Measurements from ENCODE around the gene ABCA12. TPM values are rescaled to one million over a fixed set of nuclear protein-coding genes. Genes with fewer than 3 reads are reported as not detected.
"Not testable (repeated sequence)": the region's sequence is repeated elsewhere in the genome, so short reads cannot be mapped to it uniquely, and the experiment has no call there.

The ABCA12 gene, protein sequence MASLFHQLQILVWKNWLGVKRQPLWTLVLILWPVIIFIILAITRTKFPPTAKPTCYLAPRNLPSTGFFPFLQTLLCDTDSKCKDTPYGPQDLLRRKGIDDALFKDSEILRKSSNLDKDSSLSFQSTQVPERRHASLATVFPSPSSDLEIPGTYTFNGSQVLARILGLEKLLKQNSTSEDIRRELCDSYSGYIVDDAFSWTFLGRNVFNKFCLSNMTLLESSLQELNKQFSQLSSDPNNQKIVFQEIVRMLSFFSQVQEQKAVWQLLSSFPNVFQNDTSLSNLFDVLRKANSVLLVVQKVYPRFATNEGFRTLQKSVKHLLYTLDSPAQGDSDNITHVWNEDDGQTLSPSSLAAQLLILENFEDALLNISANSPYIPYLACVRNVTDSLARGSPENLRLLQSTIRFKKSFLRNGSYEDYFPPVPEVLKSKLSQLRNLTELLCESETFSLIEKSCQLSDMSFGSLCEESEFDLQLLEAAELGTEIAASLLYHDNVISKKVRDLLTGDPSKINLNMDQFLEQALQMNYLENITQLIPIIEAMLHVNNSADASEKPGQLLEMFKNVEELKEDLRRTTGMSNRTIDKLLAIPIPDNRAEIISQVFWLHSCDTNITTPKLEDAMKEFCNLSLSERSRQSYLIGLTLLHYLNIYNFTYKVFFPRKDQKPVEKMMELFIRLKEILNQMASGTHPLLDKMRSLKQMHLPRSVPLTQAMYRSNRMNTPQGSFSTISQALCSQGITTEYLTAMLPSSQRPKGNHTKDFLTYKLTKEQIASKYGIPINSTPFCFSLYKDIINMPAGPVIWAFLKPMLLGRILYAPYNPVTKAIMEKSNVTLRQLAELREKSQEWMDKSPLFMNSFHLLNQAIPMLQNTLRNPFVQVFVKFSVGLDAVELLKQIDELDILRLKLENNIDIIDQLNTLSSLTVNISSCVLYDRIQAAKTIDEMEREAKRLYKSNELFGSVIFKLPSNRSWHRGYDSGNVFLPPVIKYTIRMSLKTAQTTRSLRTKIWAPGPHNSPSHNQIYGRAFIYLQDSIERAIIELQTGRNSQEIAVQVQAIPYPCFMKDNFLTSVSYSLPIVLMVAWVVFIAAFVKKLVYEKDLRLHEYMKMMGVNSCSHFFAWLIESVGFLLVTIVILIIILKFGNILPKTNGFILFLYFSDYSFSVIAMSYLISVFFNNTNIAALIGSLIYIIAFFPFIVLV (N-terminal part only)
- total RNA-seq = not detected

DNA sequence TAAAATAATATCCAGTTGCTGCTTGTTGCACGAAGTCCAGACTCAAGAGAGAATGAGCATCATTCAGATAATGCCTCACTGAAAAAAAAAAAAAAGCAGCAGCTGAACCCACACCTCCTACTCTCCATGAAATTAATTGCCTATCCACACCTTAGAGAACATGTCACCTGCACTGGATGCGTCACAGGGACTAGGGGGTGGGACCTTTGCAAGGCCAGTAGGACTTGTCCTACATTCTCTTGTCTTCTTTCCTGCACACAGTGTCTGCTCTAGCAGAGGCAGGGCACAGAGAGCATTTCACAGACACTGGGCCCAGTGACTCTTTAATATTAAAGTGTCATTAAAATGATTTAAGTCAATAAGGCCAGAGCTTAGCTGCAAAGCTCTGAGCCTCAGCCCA is at the start of gene ABCA12:
ABCA12 (minus strand) TSS at position 148 of the 400 bp plus-strand sequence. CDS start 418 bp downstream, outside the sequence.
- intact Hi-C loops (cut with micrococcal nuclease) = no loop called here
- no peaks in the 10 kb centered on the region for H3K9me3 Mint-ChIP-seq
- peaks cover 14% of the 10 kb centered on the region for H3K27me3 Mint-ChIP-seq (ENCODE audit: low read depth)
- H3K36me3 Mint-ChIP-seq (ENCODE audit: low read depth) = no peaks in the 10 kb centered on the region
- no peak within 1 kb of the TSS for H3K4me3 Mint-ChIP-seq
- DNase-seq = no peak
- no peak within 1 kb of the TSS for H3K27ac Mint-ChIP-seq
- CTCF ChIA-PET = no interaction called here
- H3K4me1 Mint-ChIP-seq (ENCODE audit: low read depth) = no peaks in the 10 kb centered on the region

DNA sequence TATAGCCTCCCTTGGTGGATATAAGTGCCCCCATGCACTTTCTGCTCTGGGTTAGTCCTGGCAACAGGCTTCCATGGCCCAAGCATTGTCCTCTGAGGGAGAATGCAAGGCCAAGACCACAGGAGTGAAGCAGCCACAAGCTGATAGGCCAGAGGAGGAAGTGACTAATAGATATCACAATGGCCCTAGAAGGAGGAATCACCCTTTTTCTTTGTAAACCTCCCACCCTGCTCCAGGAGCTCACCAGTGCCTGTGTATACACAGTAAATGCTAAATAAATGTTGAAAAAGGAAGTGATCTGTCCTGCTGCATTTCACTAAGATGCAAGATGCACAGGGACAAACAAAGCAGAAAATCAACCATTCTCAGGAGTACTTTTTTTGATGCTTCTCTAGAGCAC is 49.7 kb upstream of the ABCA12 start:
- CTCF ChIA-PET = no interaction called here
- Mint-ChIP-seq H3K4me1 (ENCODE audit: low read depth) (no peaks in the 10 kb centered on the region), H3K9me3 (no peaks in the 10 kb centered on the region), H3K4me3 (no peak overlapping the region), H3K36me3 (ENCODE audit: low read depth) (no peaks in the 10 kb centered on the region), H3K27ac (no peak overlapping the region), H3K27me3 (ENCODE audit: low read depth) (peaks cover 13% of the 10 kb centered on the region)
- no peak for DNase-seq
- intact Hi-C loops (cut with micrococcal nuclease) = no loop called here

DNA sequence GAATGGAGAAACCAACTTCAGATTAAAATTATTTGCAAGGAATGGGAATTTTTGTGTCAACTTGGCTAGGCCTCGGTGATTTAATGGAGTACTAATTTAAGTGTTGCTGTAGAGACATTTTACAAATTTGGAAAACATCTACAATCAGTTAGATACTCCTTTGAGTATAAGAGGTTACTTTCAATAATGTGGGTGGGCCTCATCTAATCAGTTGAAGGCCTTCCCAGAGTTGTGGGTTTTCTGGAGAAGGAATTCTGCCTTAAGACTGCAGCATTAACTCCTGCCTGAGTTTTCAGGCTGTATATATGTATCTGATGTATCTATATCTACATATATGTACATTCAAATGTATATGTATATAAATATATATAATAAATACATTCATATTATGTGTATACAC is 47.6 kb upstream of the ABCA12 start:
- H3K27me3 Mint-ChIP-seq (ENCODE audit: low read depth) = peaks cover 8% of the 10 kb centered on the region

DNA sequence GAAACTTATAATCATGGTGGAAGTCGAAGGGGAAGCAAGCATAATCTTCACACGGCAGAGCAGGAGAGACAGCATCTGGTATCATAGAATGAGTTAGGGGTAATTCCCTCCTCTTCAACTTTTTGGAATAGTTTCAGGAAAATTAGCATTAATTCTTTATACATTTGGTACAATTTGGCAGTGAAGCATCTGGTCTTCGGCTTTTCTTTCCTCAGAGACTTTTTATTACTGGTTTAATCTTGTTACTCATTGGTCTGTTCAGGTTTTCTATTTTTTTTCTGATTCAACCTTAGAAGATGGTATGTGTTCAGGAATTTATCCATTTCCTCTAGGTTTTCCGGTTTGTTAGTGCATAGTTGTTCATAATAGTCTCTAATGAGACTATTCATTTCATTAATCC is 39.7 kb upstream of the ABCA12 start:
- intact Hi-C loops (cut with micrococcal nuclease) = no loop called here
- no peak for DNase-seq
- Mint-ChIP-seq H3K36me3 (ENCODE audit: low read depth) (peaks cover 3% of the 10 kb centered on the region), H3K4me3 (no peak overlapping the region), H3K4me1 (ENCODE audit: low read depth) (no peaks in the 10 kb centered on the region), H3K9me3 (peaks cover 1% of the 10 kb centered on the region), H3K27ac (no peak overlapping the region), H3K27me3 (ENCODE audit: low read depth) (peaks cover 2% of the 10 kb centered on the region)
- CTCF ChIA-PET = no interaction called here

More for the DNA sequence above, 47.6 kb upstream of the ABCA12 start:
- no peak overlapping the region for H3K4me3 Mint-ChIP-seq
- no peaks in the 10 kb centered on the region for H3K9me3 Mint-ChIP-seq
- CTCF ChIA-PET = no interaction called here
- intact Hi-C loops (cut with micrococcal nuclease) = no loop called here
- H3K4me1 Mint-ChIP-seq (ENCODE audit: low read depth) = no peaks in the 10 kb centered on the region
- no peak overlapping the region for H3K27ac Mint-ChIP-seq
- no peak for DNase-seq
- H3K36me3 Mint-ChIP-seq (ENCODE audit: low read depth) = peaks cover 3% of the 10 kb centered on the region

DNA sequence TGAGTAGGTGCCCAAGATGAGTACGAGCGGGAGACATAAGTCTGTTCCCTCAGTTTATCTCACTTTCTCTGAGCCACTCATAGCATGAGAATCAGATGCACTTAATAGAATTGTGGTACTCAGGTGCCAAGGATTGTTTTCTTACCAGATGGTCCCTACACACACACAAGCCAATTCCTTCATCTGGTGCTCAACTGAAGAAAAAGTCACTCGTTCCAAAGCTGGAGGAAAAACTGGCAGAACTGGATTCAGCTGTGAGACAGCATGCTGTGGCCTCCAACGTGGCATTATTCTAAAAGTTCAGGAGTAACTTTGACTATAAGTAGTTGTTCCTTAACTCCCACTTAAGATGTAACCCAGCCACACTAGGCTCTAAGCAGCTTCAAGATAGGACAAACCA is 33.4 kb upstream of the ABCA12 start:
- Mint-ChIP-seq H3K36me3 (ENCODE audit: low read depth) (no peaks in the 10 kb centered on the region), H3K4me1 (ENCODE audit: low read depth) (peaks cover 11% of the 10 kb centered on the region), H3K4me3 (no peak overlapping the region), H3K9me3 (no peaks in the 10 kb centered on the region), H3K27me3 (ENCODE audit: low read depth) (no peaks in the 10 kb centered on the region), H3K27ac (no peak overlapping the region)
- DNase-seq = no peak
- intact Hi-C loops (cut with micrococcal nuclease) = no loop called here
- CTCF ChIA-PET = no interaction called here

DNA sequence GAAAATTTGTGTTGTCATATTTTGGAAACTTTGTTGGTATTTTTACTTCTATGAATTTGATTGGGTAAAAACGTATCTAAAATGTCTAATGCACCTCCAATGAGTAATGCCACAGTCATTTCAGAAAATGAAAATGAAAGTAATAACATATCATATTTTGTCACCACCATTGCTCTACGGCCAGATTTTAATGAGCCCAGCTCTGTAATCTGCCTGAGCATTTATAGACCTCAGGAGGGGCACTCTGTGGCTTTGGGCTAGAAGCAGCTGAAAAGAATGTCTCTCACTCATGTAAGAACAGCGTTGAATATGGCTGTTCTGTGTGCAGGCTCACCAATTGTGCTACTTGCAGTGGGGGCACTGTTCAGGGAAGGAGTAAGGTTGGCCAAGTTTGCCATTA is 32.7 kb upstream of the ABCA12 start:
- intact Hi-C loops (cut with micrococcal nuclease) = no loop called here
- H3K27ac Mint-ChIP-seq = no peak overlapping the region
- H3K4me3 Mint-ChIP-seq = no peak overlapping the region
- DNase-seq = no peak
- H3K36me3 Mint-ChIP-seq (ENCODE audit: low read depth) = no peaks in the 10 kb centered on the region
- CTCF ChIA-PET = no interaction called here
- H3K9me3 Mint-ChIP-seq = no peaks in the 10 kb centered on the region
- peaks cover 11% of the 10 kb centered on the region for H3K4me1 Mint-ChIP-seq (ENCODE audit: low read depth)
- H3K27me3 Mint-ChIP-seq (ENCODE audit: low read depth) = no peaks in the 10 kb centered on the region

DNA sequence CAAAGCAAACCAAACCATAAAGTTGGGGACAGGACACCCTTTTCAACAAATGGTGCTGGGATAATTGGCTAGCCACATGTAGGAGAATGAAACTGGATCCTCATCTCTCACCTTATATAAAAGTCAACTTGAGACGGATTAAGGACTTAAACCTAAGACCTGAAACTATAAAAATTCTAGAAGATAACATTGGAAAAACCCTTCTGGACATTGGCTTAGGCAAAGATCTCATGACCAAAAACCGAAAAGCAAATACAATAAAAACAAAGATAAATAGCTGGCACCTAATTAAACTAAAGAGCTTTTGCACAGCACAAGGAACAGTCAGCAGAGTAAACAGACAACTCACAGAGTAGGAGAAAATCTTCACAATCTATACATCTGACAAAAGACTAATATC is 28.1 kb upstream of the ABCA12 start:
- intact Hi-C loops (cut with micrococcal nuclease); CTCF ChIA-PET; H3K9me3 Mint-ChIP-seq; H3K27ac Mint-ChIP-seq; DNase-seq; H3K4me3 Mint-ChIP-seq; H3K27me3 Mint-ChIP-seq (ENCODE audit: low read depth); H3K36me3 Mint-ChIP-seq (ENCODE audit: low read depth): not testable (repeated sequence)
- peaks cover 11% of the 10 kb centered on the region for H3K4me1 Mint-ChIP-seq (ENCODE audit: low read depth)

DNA sequence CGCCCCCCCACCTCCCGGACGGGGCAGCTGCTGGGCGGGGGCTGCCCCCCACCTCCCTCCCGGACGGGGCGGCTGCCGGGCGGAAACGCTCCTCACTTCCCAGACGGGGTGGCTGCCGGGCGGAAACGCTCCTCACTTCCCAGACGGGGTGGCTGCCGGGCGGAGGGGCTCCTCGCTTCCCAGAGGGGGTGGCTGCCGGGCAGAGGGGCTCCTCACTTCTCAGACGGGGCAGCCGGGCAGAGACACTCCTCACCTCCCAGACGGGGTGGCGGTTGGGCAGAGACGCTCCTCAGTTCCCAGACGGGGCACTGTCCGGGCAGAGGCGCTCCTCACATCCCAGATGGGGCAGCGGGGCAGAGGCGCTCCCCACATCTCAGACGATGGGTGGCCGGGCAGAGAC is 24.9 kb upstream of the ABCA12 start:
- intact Hi-C loops (cut with micrococcal nuclease); H3K9me3 Mint-ChIP-seq; CTCF ChIA-PET; H3K4me3 Mint-ChIP-seq; H3K36me3 Mint-ChIP-seq (ENCODE audit: low read depth); DNase-seq; H3K27me3 Mint-ChIP-seq (ENCODE audit: low read depth); H3K27ac Mint-ChIP-seq; H3K4me1 Mint-ChIP-seq (ENCODE audit: low read depth): not testable (repeated sequence)

DNA sequence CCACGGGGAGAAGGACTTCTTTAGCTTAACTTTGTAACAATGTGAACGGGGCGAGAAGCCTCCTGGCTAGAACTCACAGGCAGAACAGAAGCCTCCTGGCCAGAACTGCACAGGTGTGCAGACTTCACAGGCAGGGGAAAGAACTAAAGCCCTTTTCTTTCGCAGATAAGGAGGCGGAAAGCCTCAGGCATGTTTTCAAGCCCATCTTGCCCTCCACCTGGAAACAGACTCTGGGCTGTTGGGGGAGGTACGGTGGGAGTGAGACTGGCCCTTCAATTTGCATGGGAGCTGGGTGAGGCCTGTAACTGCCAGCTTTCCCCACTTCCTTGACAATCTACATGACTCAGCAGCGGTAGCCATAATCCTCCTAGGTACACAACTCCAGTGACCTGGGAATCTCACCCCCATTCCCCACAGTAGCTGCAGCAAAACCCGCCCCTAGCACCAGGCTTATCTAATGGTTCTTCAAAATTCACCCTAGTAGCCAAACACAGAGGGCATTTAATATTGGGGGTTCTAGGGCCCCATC is 22.9 kb upstream of the ABCA12 start:
- Mint-ChIP-seq H3K27ac (no peak overlapping the region), H3K27me3 (ENCODE audit: low read depth) (peaks cover 5% of the 10 kb centered on the region), H3K4me1 (ENCODE audit: low read depth) (no peaks in the 10 kb centered on the region), H3K36me3 (ENCODE audit: low read depth) (no peaks in the 10 kb centered on the region), H3K4me3 (no peak overlapping the region), H3K9me3 (no peaks in the 10 kb centered on the region)
- intact Hi-C loops (cut with micrococcal nuclease) = no loop called here
- CTCF ChIA-PET = no interaction called here
- DNase-seq = no peak

DNA sequence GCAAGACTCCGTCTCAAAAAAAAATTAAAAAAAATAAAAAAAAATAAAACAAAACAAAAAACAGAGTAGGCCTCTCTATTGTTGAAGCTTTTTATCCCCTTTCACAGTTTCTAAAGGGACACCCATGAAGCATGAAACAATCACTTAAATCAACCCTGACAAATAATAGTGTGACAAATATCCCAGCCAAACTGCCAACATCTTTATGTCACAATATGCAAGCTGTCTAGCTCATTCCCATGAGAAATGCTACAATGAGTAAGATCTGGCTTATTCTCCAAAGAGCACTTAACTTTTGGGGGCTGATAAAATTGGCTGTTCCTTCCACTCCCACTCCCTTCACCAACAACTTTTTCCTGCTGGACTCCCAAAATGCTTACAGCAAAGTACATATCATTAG is 21.7 kb upstream of the ABCA12 start:
- intact Hi-C loops (cut with micrococcal nuclease) = no loop called here
- Mint-ChIP-seq H3K27me3 (ENCODE audit: low read depth) (peaks cover 5% of the 10 kb centered on the region), H3K4me1 (ENCODE audit: low read depth) (no peaks in the 10 kb centered on the region), H3K27ac (no peak overlapping the region), H3K36me3 (ENCODE audit: low read depth) (no peaks in the 10 kb centered on the region), H3K9me3 (no peaks in the 10 kb centered on the region), H3K4me3 (no peak overlapping the region)
- CTCF ChIA-PET = no interaction called here
- DNase-seq = no peak

DNA sequence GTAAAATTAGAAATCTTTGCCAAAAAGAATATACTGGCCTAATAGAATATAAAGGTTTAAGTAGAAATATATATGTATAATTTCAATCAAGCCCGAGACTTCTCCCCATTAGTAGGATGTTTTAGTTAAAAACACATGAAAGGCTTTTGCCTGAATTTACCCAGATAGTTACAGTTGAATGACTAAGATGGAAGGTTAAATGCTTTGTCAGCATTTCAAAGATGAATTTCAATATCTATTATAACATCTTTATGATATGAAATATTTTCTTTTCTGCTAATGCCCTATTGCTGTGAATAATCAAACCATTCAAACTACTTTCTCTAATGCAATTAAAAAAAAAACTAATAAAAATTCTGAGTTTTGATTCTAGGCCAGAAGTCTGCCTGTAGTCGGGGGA is 18.0 kb upstream of the ABCA12 start:
- CTCF ChIA-PET = interaction anchor here (0.6 to 0.7 kb wide), 2 partner anchors 29 to 240 kb away, joined by 3 to 4 read pairs; no protein-coding TSS in a partner anchor
- Mint-ChIP-seq H3K9me3 (no peaks in the 10 kb centered on the region), H3K4me1 (ENCODE audit: low read depth) (no peaks in the 10 kb centered on the region), H3K27ac (no peak overlapping the region), H3K27me3 (ENCODE audit: low read depth) (peaks cover 5% of the 10 kb centered on the region), H3K4me3 (no peak overlapping the region), H3K36me3 (ENCODE audit: low read depth) (no peaks in the 10 kb centered on the region)
- no peak for DNase-seq
- intact Hi-C loops (cut with micrococcal nuclease) = no loop called here

DNA sequence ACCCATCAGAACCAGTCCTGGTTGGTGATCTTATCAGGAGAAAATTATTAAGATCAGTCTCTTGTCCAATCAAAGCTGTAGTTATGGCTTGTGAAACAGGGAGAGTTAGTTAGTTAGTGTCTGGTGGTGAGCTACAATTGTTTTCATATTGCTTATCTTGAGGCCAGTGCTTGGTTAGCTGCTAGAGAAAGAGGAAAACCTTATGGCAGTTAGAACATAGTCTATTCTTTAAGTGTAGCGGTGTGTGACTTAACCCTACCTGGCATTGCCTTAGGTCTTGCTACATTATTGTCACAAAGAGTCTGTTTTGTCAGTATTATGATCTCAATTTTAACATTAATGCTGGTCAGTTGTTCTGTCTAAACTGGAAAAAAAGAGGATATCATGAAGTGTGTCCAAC is 11.5 kb upstream of the ABCA12 start:
- no peak overlapping the region for H3K4me3 Mint-ChIP-seq
- peaks cover 3% of the 10 kb centered on the region for H3K27me3 Mint-ChIP-seq (ENCODE audit: low read depth)
- no peaks in the 10 kb centered on the region for H3K4me1 Mint-ChIP-seq (ENCODE audit: low read depth)
- no peak for DNase-seq
- no peaks in the 10 kb centered on the region for H3K9me3 Mint-ChIP-seq
- intact Hi-C loops (cut with micrococcal nuclease) = no loop called here
- H3K36me3 Mint-ChIP-seq (ENCODE audit: low read depth) = no peaks in the 10 kb centered on the region
- CTCF ChIA-PET = no interaction called here
- H3K27ac Mint-ChIP-seq = no peak overlapping the region
